H9 (cell line): ENCODE results near the gene ERCC6L2. TPM values are rescaled to one million over a fixed set of nuclear protein-coding genes. Genes with fewer than 3 reads are reported as not detected.

Experiments
- DNase-seq: peaks from one replicate; pipeline ENCODE4 v3.0.0-alpha.2; 2017
- H2AFZ ChIP-seq: one replicate; pipeline ENCODE4 v1.6.1; 2013; ENCODE audit warnings: mild to moderate bottlenecking, low read length, control low read depth, moderate library complexity
- H2AK5ac ChIP-seq: 2 replicates; pipeline ENCODE4 v1.6.1; 2013; ENCODE audit warnings: low read length, control low read depth, mixed read lengths; ENCODE audit not compliant: insufficient read length
- H2BK120ac ChIP-seq: one replicate; pipeline ENCODE4 v1.6.1; 2013; ENCODE audit warnings: low read depth, mild to moderate bottlenecking, low read length, control low read depth, inconsistent platforms; ENCODE audit not compliant: poor library complexity, severe bottlenecking
- H2BK12ac ChIP-seq: 2 replicates; pipeline ENCODE4 v1.6.1; 2013; ENCODE audit warnings: low read length, control low read depth, mixed read lengths, low read depth; ENCODE audit not compliant: insufficient read length
- H2BK15ac ChIP-seq: 2 replicates; pipeline ENCODE4 v1.6.1; 2013; ENCODE audit warnings: low read depth, low read length, control low read depth
- H2BK20ac ChIP-seq: one replicate; pipeline ENCODE4 v1.6.1; 2013; ENCODE audit warnings: low read depth, mild to moderate bottlenecking, low read length, control low read depth, inconsistent platforms; ENCODE audit not compliant: poor library complexity, severe bottlenecking
- H2BK5ac ChIP-seq: 2 replicates; pipeline ENCODE4 v1.6.1; 2013; ENCODE audit warnings: low read length, control low read depth, mixed read lengths; ENCODE audit not compliant: insufficient read length
- H3K14ac ChIP-seq: 2 replicates; pipeline ENCODE4 v1.6.1; 2013; ENCODE audit warnings: low read length, control low read depth; ENCODE audit not compliant: insufficient read depth
- H3K18ac ChIP-seq: 2 replicates; pipeline ENCODE4 v1.6.1; 2013; ENCODE audit warnings: low read depth, mild to moderate bottlenecking, mixed read lengths, low read length, control low read depth; ENCODE audit not compliant: insufficient read length
- H3K23ac ChIP-seq: 2 replicates; pipeline ENCODE4 v1.6.1; 2013; ENCODE audit warnings: low read length, control low read depth, mixed read lengths, low read depth; ENCODE audit not compliant: insufficient read length
- H3K23me2 ChIP-seq: 2 replicates; pipeline ENCODE4 v1.6.1; 2013; ENCODE audit warnings: low read depth, mild to moderate bottlenecking, mixed read lengths, low read length, control low read depth; ENCODE audit not compliant: insufficient read length, poor library complexity, severe bottlenecking
- H3K27ac ChIP-seq: 2 replicates; pipeline ENCODE4 v1.5.1; 2013; ENCODE audit warnings: low read length, control low read depth, mixed read lengths, low read depth; ENCODE audit not compliant: insufficient read length
- H3K27me3 ChIP-seq: 2 replicates; pipeline ENCODE4 v1.6.1; 2013; ENCODE audit warnings: low read length, control low read depth, inconsistent platforms; ENCODE audit not compliant: insufficient read depth
- H3K4ac ChIP-seq: 2 replicates; pipeline ENCODE4 v1.6.1; 2013; ENCODE audit warnings: low read depth, mild to moderate bottlenecking, control low read depth, inconsistent platforms, low read length, moderate library complexity
- H3K4me1 ChIP-seq: 2 replicates; pipeline ENCODE4 v1.6.1; 2013; ENCODE audit warnings: low read length, control low read depth, inconsistent platforms; ENCODE audit not compliant: insufficient read depth
- H3K4me2 ChIP-seq: 2 replicates; pipeline ENCODE4 v1.6.1; 2013; ENCODE audit warnings: low read length, control low read depth, mixed read lengths; ENCODE audit not compliant: insufficient read length, insufficient read depth
- H3K56ac ChIP-seq: 2 replicates; pipeline ENCODE4 v1.6.1; 2013; ENCODE audit warnings: low read depth, mild to moderate bottlenecking, mixed read lengths, low read length, control low read depth; ENCODE audit not compliant: insufficient read length
- H3K79me1 ChIP-seq: 2 replicates; pipeline ENCODE4 v1.6.1; 2013; ENCODE audit warnings: low read depth, mild to moderate bottlenecking, moderate library complexity, low read length, control low read depth, inconsistent platforms; ENCODE audit not compliant: insufficient read depth, poor library complexity, severe bottlenecking
- H3K79me2 ChIP-seq: 2 replicates; pipeline ENCODE4 v1.6.1; 2013; ENCODE audit warnings: low read length, control low read depth, inconsistent platforms; ENCODE audit not compliant: insufficient read depth
- H3K9ac ChIP-seq: 2 replicates; pipeline ENCODE4 v1.6.1; 2013; ENCODE audit warnings: low read length, control low read depth, mixed read lengths; ENCODE audit not compliant: insufficient read length; ENCODE audit errors: extremely low read depth
- H3K9me3 ChIP-seq: one replicate; pipeline ENCODE4 v1.6.1; 2013; ENCODE audit warnings: low read depth, low read length, inconsistent platforms; ENCODE audit not compliant: control insufficient read depth
- H3T11ph ChIP-seq: one replicate; pipeline ENCODE4 v1.6.1; 2013; ENCODE audit warnings: mild to moderate bottlenecking, low read length, control low read depth, inconsistent platforms
- H4K20me1 ChIP-seq: one replicate; pipeline ENCODE4 v1.6.1; 2013; ENCODE audit not compliant: control insufficient read depth, insufficient read length, insufficient read depth
- H4K5ac ChIP-seq: 2 replicates; pipeline ENCODE4 v1.6.1; 2013; ENCODE audit warnings: low read depth, mild to moderate bottlenecking, mixed read lengths, low read length, control low read depth; ENCODE audit not compliant: insufficient read length
- H4K8ac ChIP-seq: replicated peaks from 2 replicates; pipeline ENCODE4 v1.6.1; 2013; ENCODE audit warnings: low read length, control low read depth, mixed read lengths, low read depth; ENCODE audit not compliant: insufficient read length
- H4K91ac ChIP-seq: 2 replicates; pipeline ENCODE4 v1.6.1; 2013; ENCODE audit warnings: low read depth, mild to moderate bottlenecking, moderate library complexity, mixed read lengths, low read length, control low read depth; ENCODE audit not compliant: insufficient read length
- H3K27ac Mint-ChIP-seq, 3 experiments: 2 replicates in 2 of 3; 3 replicates in 1 of 3; pipeline ENCODE4 v1.8.0; 2020 to 2021; ENCODE audit warnings: mixed read lengths in 3 of 3, mild to moderate bottlenecking in 1 of 3, moderate library complexity in 1 of 3
- H3K27me3 Mint-ChIP-seq: 2 replicates; pipeline ENCODE4 v1.8.0; 2021; ENCODE audit warnings: low read depth, mild to moderate bottlenecking, moderate library complexity, mixed read lengths
- H3K36me3 Mint-ChIP-seq, 3 experiments: 2 replicates in 2 of 3; 3 replicates in 1 of 3; pipeline ENCODE4 v1.8.0; 2020 to 2021; ENCODE audit warnings: low read depth in 3 of 3, mixed read lengths in 3 of 3; ENCODE audit not compliant: insufficient read depth in 1 of 3
- H3K4me1 Mint-ChIP-seq, 2 experiments: 2 replicates each; pipeline ENCODE4 v1.8.0; 2020; ENCODE audit warnings: mixed read lengths in 2 of 2
- H3K4me3 Mint-ChIP-seq, 2 experiments: 2 replicates in 1 of 2; 3 replicates in 1 of 2; pipeline ENCODE4 v1.8.0; 2020 to 2021; ENCODE audit warnings: mild to moderate bottlenecking in 2 of 2, mixed read lengths in 2 of 2, moderate library complexity in 1 of 2
- H3K9me3 Mint-ChIP-seq, 2 experiments: 2 replicates in 1 of 2; 3 replicates in 1 of 2; pipeline ENCODE4 v1.8.0; 2020; ENCODE audit warnings: mild to moderate bottlenecking in 2 of 2, mixed read lengths in 2 of 2, moderate library complexity in 1 of 2
- WGBS: extraction: QIAGEN DNeasy Blood & Tissue Kit; methylation state at CpG from one replicate; pipeline ENCODE4 v1.1.7; 2013; ENCODE audit warnings: missing lambda C conversion rate, low lambda C conversion rate, mixed read lengths; ENCODE audit not compliant: insufficient read length; ENCODE audit errors: extremely low coverage; 5-methylcytosine and 5-hydroxymethylcytosine counted together
- total RNA-seq: library from RNA; stranded (reverse); gene quantifications from 2 replicates; pipeline ENCODE4 v1.2.1, GENCODE V29; 2021
- TF ChIP-seq, protein P1 (sequence below): fragments of 200-600 bp; sonication (generic); conservative IDR thresholded peaks from 3 replicates; pipeline ENCODE4 v1.8.0; 2021; ENCODE audit warnings: antibody characterized with exemption, mild to moderate bottlenecking

ERCC6L2 gene
- total RNA-seq, 1 experiment from 2014 or later: 57.7 TPM

GRCh38 chr9:95840074-95840473 lies 35.4 kb upstream of the ERCC6L2 start:
- Mint-ChIP-seq H3K9me3 (no peaks in the 10 kb centered on the region), H3K36me3 (no peaks in the 10 kb centered on the region; a peak in 1 of 7 replicates), H3K27me3 (peaks cover 2% of the 10 kb centered on the region; the same call in 1 of the 2 replicates), H3K27ac (no peak overlapping the region), H3K4me3 (no peak overlapping the region), H3K4me1 (no peaks in the 10 kb centered on the region)
- Histone ChIP-seq H3K79me1 (no peaks in the 10 kb centered on the region), H2AFZ (no peak overlapping the region), H3K4me1 (no peaks in the 10 kb centered on the region), H2BK15ac (no peak overlapping the region), H3K27me3 (no peaks in the 10 kb centered on the region), H3K9me3 (no peaks in the 10 kb centered on the region), H3K23ac (no peak overlapping the region), H3K27ac (no peak overlapping the region), H4K8ac (no peak overlapping the region), H3T11ph (no peak overlapping the region), H4K5ac (no peak overlapping the region), H3K4me2 (no peak overlapping the region), H3K9ac (no peak overlapping the region), H2BK5ac (no peak overlapping the region), H3K14ac (no peak overlapping the region), H2BK120ac (no peak overlapping the region), H4K20me1 (no peaks in the 10 kb centered on the region), H2BK12ac (no peak overlapping the region), H3K4ac (no peak overlapping the region), H3K23me2 (no peaks in the 10 kb centered on the region), H3K56ac (no peak overlapping the region), H3K18ac (no peak overlapping the region), H3K79me2 (no peaks in the 10 kb centered on the region), H2BK20ac (no peak overlapping the region), H4K91ac (no peak overlapping the region), H2AK5ac (no peak overlapping the region)
- WGBS: no CpG with 5 or more reads among the region's 2 CpGs
- TF ChIP-seq, protein P1, sequence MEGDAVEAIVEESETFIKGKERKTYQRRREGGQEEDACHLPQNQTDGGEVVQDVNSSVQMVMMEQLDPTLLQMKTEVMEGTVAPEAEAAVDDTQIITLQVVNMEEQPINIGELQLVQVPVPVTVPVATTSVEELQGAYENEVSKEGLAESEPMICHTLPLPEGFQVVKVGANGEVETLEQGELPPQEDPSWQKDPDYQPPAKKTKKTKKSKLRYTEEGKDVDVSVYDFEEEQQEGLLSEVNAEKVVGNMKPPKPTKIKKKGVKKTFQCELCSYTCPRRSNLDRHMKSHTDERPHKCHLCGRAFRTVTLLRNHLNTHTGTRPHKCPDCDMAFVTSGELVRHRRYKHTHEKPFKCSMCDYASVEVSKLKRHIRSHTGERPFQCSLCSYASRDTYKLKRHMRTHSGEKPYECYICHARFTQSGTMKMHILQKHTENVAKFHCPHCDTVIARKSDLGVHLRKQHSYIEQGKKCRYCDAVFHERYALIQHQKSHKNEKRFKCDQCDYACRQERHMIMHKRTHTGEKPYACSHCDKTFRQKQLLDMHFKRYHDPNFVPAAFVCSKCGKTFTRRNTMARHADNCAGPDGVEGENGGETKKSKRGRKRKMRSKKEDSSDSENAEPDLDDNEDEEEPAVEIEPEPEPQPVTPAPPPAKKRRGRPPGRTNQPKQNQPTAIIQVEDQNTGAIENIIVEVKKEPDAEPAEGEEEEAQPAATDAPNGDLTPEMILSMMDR: no peak
- no peak for DNase-seq
